ENCODE data around the gene MB21D2.
"Not testable (repeated sequence)": the region's sequence is repeated elsewhere in the genome, so short reads cannot be mapped to it uniquely, and the experiment has no call there.

MB21D2 gene

DNA sequence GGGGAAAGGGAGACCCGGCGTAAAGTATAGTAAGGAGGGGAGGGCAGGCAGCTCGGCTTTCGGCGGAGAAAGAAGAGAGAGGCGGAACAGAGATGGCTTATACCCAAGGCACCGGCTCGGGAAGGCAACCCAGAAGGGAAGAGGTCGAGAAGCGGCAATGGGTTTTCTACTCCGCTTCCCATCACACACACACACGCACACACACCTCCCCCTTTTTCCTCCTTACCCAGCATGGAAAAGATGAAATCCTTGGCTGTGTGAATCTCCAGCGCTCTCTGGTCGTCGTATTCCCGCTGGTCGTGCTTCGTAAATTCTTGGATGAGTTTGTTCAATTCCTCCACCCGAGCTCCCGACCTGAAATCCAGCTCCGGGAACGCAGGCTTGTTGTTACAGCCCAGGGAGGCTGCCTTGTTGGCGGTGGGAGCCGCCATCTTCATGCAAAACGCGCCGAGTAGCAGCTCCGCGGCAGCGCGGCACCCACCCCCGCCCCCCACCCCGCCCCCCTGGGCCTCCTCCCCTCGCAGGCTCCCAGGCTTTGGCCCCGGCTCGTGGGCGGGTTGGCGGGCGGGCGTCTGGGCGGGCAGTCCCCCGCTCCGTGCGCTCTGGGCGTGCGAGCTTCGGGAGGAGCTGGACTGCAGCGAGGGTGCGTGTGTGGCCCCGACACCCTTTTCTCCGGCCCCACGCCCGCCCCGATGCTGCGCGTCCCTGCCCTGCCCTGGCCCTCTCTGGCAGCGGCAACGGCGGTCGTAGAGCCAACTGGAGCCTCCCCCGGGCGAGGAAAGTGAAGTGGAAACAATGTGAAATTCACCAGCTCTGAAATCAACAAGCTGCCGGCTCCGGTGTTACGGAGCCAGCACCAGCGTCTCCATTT is at the start of gene MB21D2:
MB21D2 (minus strand) TSS at position 453 of the 871 bp plus-strand sequence; CDS start at position 437, 16 bp downstream.
- H3K9me3 ChIP-seq (ENCODE audit: control insufficient read depth, low read length), result no peaks in the 10 kb centered on the region
- no peaks in the 10 kb centered on the region for H3K27me3 ChIP-seq (ENCODE audit: control insufficient read depth, insufficient read depth, low read length)
- peaks cover 16% of the 10 kb centered on the region for H3K4me1 ChIP-seq (ENCODE audit: control insufficient read depth, insufficient read depth, low read length)
- H3K4me3 ChIP-seq (ENCODE audit: low read length), result peak within 1 kb of the TSS; percentile 96
- peak within 1 kb of the TSS; percentile 86 for H3K9ac ChIP-seq (ENCODE audit: low read length)
- no peaks in the 10 kb centered on the region for H3K36me3 ChIP-seq (ENCODE audit: control insufficient read depth, insufficient read depth, low read length)

- not testable (repeated sequence) for H3K27me3 ChIP-seq (ENCODE audit: control insufficient read depth, insufficient read depth, low read length); H3K36me3 ChIP-seq (ENCODE audit: control insufficient read depth, insufficient read depth, low read length); H3K9me3 ChIP-seq (ENCODE audit: control insufficient read depth, low read length); H3K4me1 ChIP-seq (ENCODE audit: control insufficient read depth, insufficient read depth, low read length); H3K4me3 ChIP-seq (ENCODE audit: low read length); H3K9ac ChIP-seq (ENCODE audit: low read length)
These were observed 47.5 kb upstream of the MB21D2 start for GRCh38 chr3:192964959-192965719.

- no peaks in the 10 kb centered on the region for H3K9me3 ChIP-seq (ENCODE audit: control insufficient read depth, low read length)
- H3K4me1 ChIP-seq (ENCODE audit: control insufficient read depth, insufficient read depth, low read length), result no peaks in the 10 kb centered on the region
- no peak overlapping the region for H3K9ac ChIP-seq (ENCODE audit: low read length)
- no peaks in the 10 kb centered on the region for H3K36me3 ChIP-seq (ENCODE audit: control insufficient read depth, insufficient read depth, low read length)
- H3K4me3 ChIP-seq (ENCODE audit: low read length), result no peak overlapping the region
- no peaks in the 10 kb centered on the region for H3K27me3 ChIP-seq (ENCODE audit: control insufficient read depth, insufficient read depth, low read length)
These were observed 42.1 kb upstream of the MB21D2 start for GRCh38 chr3:192959773-192960172.

- no peak overlapping the region for H3K9ac ChIP-seq (ENCODE audit: low read length)
- no peak overlapping the region for H3K4me3 ChIP-seq (ENCODE audit: low read length)
- no peaks in the 10 kb centered on the region for H3K9me3 ChIP-seq (ENCODE audit: control insufficient read depth, low read length)
- H3K4me1 ChIP-seq (ENCODE audit: control insufficient read depth, insufficient read depth, low read length), result no peaks in the 10 kb centered on the region
- H3K27me3 ChIP-seq (ENCODE audit: control insufficient read depth, insufficient read depth, low read length), result no peaks in the 10 kb centered on the region
- no peaks in the 10 kb centered on the region for H3K36me3 ChIP-seq (ENCODE audit: control insufficient read depth, insufficient read depth, low read length)
These were observed 40.7 kb upstream of the MB21D2 start for GRCh38 chr3:192958219-192958872.

GRCh38 chr3:192957441-192958021 is 39.9 kb upstream of the MB21D2 start:
- H3K4me1 ChIP-seq (ENCODE audit: control insufficient read depth, insufficient read depth, low read length), result no peaks in the 10 kb centered on the region
- no peak overlapping the region for H3K9ac ChIP-seq (ENCODE audit: low read length)
- H3K9me3 ChIP-seq (ENCODE audit: control insufficient read depth, low read length), result no peaks in the 10 kb centered on the region
- H3K4me3 ChIP-seq (ENCODE audit: low read length), result no peak overlapping the region
- H3K27me3 ChIP-seq (ENCODE audit: control insufficient read depth, insufficient read depth, low read length), result no peaks in the 10 kb centered on the region
- H3K36me3 ChIP-seq (ENCODE audit: control insufficient read depth, insufficient read depth, low read length), result no peaks in the 10 kb centered on the region

DNA sequence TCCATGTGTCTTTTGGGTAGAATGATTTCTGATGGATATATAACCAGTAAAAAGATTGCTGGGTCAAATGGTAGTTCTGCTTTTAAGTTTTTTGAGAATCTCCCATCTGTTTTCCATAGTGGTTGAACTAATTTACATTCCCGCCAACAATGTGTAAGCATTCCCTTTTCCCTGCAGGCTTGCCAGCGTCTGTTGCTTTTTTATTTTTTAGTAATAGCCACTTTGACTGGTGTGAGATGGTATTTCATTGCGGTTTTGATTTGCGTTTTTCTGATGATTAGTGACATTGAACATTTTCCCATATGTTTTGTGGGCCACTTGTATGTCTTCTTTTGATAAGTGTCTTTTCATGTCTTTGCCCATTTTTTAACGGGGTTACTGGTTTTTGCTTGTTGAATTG is 36.3 kb upstream of the MB21D2 start:
- H3K9ac ChIP-seq (ENCODE audit: low read length), result no peak overlapping the region
- no peak overlapping the region for H3K4me3 ChIP-seq (ENCODE audit: low read length)
- H3K4me1 ChIP-seq (ENCODE audit: control insufficient read depth, insufficient read depth, low read length), result no peaks in the 10 kb centered on the region
- no peaks in the 10 kb centered on the region for H3K27me3 ChIP-seq (ENCODE audit: control insufficient read depth, insufficient read depth, low read length)
- no peaks in the 10 kb centered on the region for H3K36me3 ChIP-seq (ENCODE audit: control insufficient read depth, insufficient read depth, low read length)
- H3K9me3 ChIP-seq (ENCODE audit: control insufficient read depth, low read length), result no peaks in the 10 kb centered on the region

GRCh38 chr3:192947421-192947820 is 29.8 kb upstream of the MB21D2 start:
- H3K4me3 ChIP-seq (ENCODE audit: low read length), result no peak overlapping the region
- H3K4me1 ChIP-seq (ENCODE audit: control insufficient read depth, insufficient read depth, low read length), result no peaks in the 10 kb centered on the region
- H3K9ac ChIP-seq (ENCODE audit: low read length), result no peak overlapping the region
- H3K9me3 ChIP-seq (ENCODE audit: control insufficient read depth, low read length), result no peaks in the 10 kb centered on the region
- no peaks in the 10 kb centered on the region for H3K36me3 ChIP-seq (ENCODE audit: control insufficient read depth, insufficient read depth, low read length)
- H3K27me3 ChIP-seq (ENCODE audit: control insufficient read depth, insufficient read depth, low read length), result peaks cover 5% of the 10 kb centered on the region

DNA sequence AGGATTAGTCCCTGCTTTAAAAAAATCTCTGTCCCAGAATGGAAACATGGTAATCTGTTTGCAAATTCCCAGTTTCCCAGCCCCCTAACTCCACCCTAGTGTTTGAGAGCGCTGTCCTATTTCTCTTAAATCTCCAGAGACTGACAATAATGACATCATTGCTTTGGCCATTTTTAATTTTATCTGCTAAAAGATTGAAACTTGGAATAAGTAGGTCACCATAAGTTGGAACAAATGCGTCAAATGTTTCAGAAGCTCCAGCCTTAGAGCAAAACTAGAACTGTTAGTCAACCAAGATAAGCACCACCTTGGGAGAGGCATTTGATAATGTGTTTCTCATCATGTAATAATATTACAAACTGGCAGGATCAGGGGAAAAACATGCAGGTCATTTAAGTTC is 25.7 kb upstream of the MB21D2 start:
- Histone ChIP-seq H3K36me3 (ENCODE audit: control insufficient read depth, insufficient read depth, low read length) (no peaks in the 10 kb centered on the region), H3K4me1 (ENCODE audit: control insufficient read depth, insufficient read depth, low read length) (no peaks in the 10 kb centered on the region), H3K27me3 (ENCODE audit: control insufficient read depth, insufficient read depth, low read length) (peaks cover 5% of the 10 kb centered on the region), H3K9ac (ENCODE audit: low read length) (no peak overlapping the region), H3K4me3 (ENCODE audit: low read length) (no peak overlapping the region), H3K9me3 (ENCODE audit: control insufficient read depth, low read length) (no peaks in the 10 kb centered on the region)

- H3K9ac ChIP-seq (ENCODE audit: low read length), result no peak overlapping the region
- no peaks in the 10 kb centered on the region for H3K36me3 ChIP-seq (ENCODE audit: control insufficient read depth, insufficient read depth, low read length)
- no peak overlapping the region for H3K4me3 ChIP-seq (ENCODE audit: low read length)
- no peaks in the 10 kb centered on the region for H3K4me1 ChIP-seq (ENCODE audit: control insufficient read depth, insufficient read depth, low read length)
- H3K9me3 ChIP-seq (ENCODE audit: control insufficient read depth, low read length), result no peaks in the 10 kb centered on the region
- peaks cover 5% of the 10 kb centered on the region for H3K27me3 ChIP-seq (ENCODE audit: control insufficient read depth, insufficient read depth, low read length)
These were observed 25.0 kb upstream of the MB21D2 start for GRCh38 chr3:192942625-192943024.

- Histone ChIP-seq H3K4me1 (ENCODE audit: control insufficient read depth, insufficient read depth, low read length) (no peaks in the 10 kb centered on the region), H3K9me3 (ENCODE audit: control insufficient read depth, low read length) (no peaks in the 10 kb centered on the region), H3K36me3 (ENCODE audit: control insufficient read depth, insufficient read depth, low read length) (no peaks in the 10 kb centered on the region), H3K27me3 (ENCODE audit: control insufficient read depth, insufficient read depth, low read length) (no peaks in the 10 kb centered on the region), H3K9ac (ENCODE audit: low read length) (no peak overlapping the region), H3K4me3 (ENCODE audit: low read length) (no peak overlapping the region)
These were observed 22.5 kb upstream of the MB21D2 start for GRCh38 chr3:192940129-192940528.

DNA sequence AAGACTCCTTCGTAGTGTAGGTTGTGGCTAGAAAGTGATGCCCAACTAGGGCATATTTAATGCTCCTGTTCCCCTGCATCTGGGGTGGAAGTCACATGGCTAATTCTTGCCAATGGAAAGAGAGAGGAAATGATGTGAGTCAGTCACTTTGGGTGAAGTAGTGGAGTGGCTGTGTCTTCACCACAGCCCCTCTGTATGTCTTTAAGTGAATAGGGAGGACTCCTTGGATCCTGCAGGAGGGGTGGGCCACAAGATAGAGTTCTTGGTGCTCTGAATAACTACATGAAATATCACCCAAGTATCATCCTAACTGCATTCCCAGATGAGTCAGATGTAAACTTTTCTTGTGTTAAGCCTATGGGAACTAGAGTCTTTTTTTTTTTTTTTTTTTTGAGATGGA is 17.8 kb upstream of the MB21D2 start:
- no peaks in the 10 kb centered on the region for H3K36me3 ChIP-seq (ENCODE audit: control insufficient read depth, insufficient read depth, low read length)
- H3K27me3 ChIP-seq (ENCODE audit: control insufficient read depth, insufficient read depth, low read length), result no peaks in the 10 kb centered on the region
- peaks cover 4% of the 10 kb centered on the region for H3K4me1 ChIP-seq (ENCODE audit: control insufficient read depth, insufficient read depth, low read length)
- no peaks in the 10 kb centered on the region for H3K9me3 ChIP-seq (ENCODE audit: control insufficient read depth, low read length)
- H3K4me3 ChIP-seq (ENCODE audit: low read length), result no peak overlapping the region
- no peak overlapping the region for H3K9ac ChIP-seq (ENCODE audit: low read length)

All from mucosa of stomach (tissue), 1 donor.